CD4-positive, CD25-positive, alpha-beta regulatory T cell (primary cell): Measurements from ENCODE around the gene GBE1. TPM values are rescaled to one million over a fixed set of nuclear protein-coding genes. Genes with fewer than 3 reads are reported as not detected.
A peak's percentile ranks its signal among the peaks of the same experiment; 100 is the strongest.
"Not testable (repeated sequence)": the region's sequence is repeated elsewhere in the genome, so short reads cannot be mapped to it uniquely, and the experiment has no call there.

Experiments
- ATAC-seq, 2 donors: fragments of 150-1000 bp; cut with Tn5 transposase; one replicate each; pipeline ENCODE4 v1.10.0; 2021; ENCODE audit warnings: low read depth in 2 of 2, moderate number of reproducible peaks in 2 of 2, moderate library complexity in 1 of 2
- DNase-seq, 3 donors: peaks; one replicate each; pipeline versions ENCODE4 v3.0.0 to v3.0.0-alpha.2; 2012 to 2022; ENCODE audit warnings: mixed read lengths in 1 of 3
- H3K27ac ChIP-seq: one replicate; pipeline ENCODE4 v1.7.0; 2013; ENCODE audit warnings: mild to moderate bottlenecking, low read length; ENCODE audit not compliant: insufficient read depth, poor library complexity, severe bottlenecking
- H3K27me3 ChIP-seq: one replicate; pipeline ENCODE4 v1.7.0; 2013; ENCODE audit warnings: low read length; ENCODE audit not compliant: control insufficient read depth, insufficient read depth
- H3K36me3 ChIP-seq: one replicate; pipeline ENCODE4 v1.7.0; 2013; ENCODE audit warnings: mild to moderate bottlenecking, low read length, moderate library complexity; ENCODE audit not compliant: control insufficient read depth, insufficient read depth
- H3K4me1 ChIP-seq: 2 replicates; pipeline ENCODE4 v1.7.0; 2013; ENCODE audit warnings: mild to moderate bottlenecking, low read length; ENCODE audit not compliant: insufficient read depth, control insufficient read depth, poor library complexity, severe bottlenecking
- H3K4me3 ChIP-seq: one replicate; pipeline ENCODE4 v1.7.0; 2013; ENCODE audit warnings: low read depth, mild to moderate bottlenecking, low read length, moderate library complexity
- H3K9me3 ChIP-seq, 2 experiments: 1 replicate in 1 of 2; 2 replicates in 1 of 2; pipeline ENCODE4 v1.7.0; 2013; ENCODE audit warnings: low read length in 2 of 2, mild to moderate bottlenecking in 1 of 2, moderate library complexity in 1 of 2; ENCODE audit not compliant: control insufficient read depth in 2 of 2
- H3K27ac Mint-ChIP-seq, 3 donors: one replicate each; pipeline ENCODE4 v1.8.0; 2020 to 2022; ENCODE audit warnings: mild to moderate bottlenecking in 3 of 3, mixed read lengths in 3 of 3, moderate library complexity in 2 of 3
- H3K27me3 Mint-ChIP-seq: one replicate; pipeline ENCODE4 v1.8.0; 2022; ENCODE audit warnings: mild to moderate bottlenecking, mixed read lengths
- H3K36me3 Mint-ChIP-seq: one replicate; pipeline ENCODE4 v1.8.0; 2020; ENCODE audit warnings: mixed read lengths
- H3K4me1 Mint-ChIP-seq, 4 donors: one replicate each; pipeline ENCODE4 v1.8.0; 2020 to 2022; ENCODE audit warnings: mixed read lengths in 4 of 4, mild to moderate bottlenecking in 1 of 4
- H3K4me3 Mint-ChIP-seq, 4 donors: one replicate each; pipeline ENCODE4 v1.8.0; 2020 to 2022; ENCODE audit warnings: mild to moderate bottlenecking in 4 of 4, mixed read lengths in 4 of 4, moderate library complexity in 3 of 4
- H3K9me3 Mint-ChIP-seq, 7 donors: one replicate each; pipeline ENCODE4 v1.8.0; 2020 to 2022; ENCODE audit warnings: mixed read lengths in 7 of 7, mild to moderate bottlenecking in 3 of 7, moderate library complexity in 2 of 7
- polyA plus RNA-seq, 4 donors: library from polyadenylated mRNA; unstranded; fragments of 300-500 nt; fragmentation: Illumina TruSeq; gene quantifications; one replicate each; pipeline ENCODE4 v1.2.3, GENCODE V29; 2021
- total RNA-seq: library from RNA; stranded (reverse); gene quantifications from one replicate; pipeline ENCODE4 v1.2.3, GENCODE V29; 2022

GBE1 gene
- total and polyA plus RNA-seq, 5 donors from 2014 or later: 5.2 to 9.7 (median 8.6) TPM

DNA sequence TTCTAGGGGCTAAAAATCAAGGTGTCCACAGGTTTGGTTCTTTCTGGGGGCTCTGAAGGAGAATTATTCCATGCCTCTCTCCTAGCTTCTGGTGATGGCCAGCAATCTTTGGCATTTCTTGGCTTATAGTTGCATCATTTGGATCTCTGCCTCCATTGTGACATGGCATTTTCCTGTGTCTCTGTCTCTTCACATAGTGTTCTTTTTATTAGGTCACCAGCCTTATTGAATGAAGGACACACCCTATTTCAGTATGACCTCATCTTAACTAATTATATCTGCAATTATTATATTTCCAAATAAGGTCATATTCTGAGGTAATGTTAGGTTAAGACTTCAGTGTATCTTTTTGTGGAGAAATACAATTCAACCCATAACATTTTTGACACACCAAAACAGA lies 3.2 kb upstream of the GBE1 start:
- ATAC-seq (no peak), DNase-seq (no peak)
- Mint-ChIP-seq H3K36me3 (no peaks in the 10 kb centered on the region), H3K4me1 (peaks cover 9 to 21% (median 18%) of the 10 kb centered on the region in 4 donors), H3K27me3 (peaks cover 17% of the 10 kb centered on the region), H3K27ac (no peak overlapping the region), H3K4me3 (peak overlapping the region in 1 of 4 donors; percentile 23), H3K9me3 (no peaks in the 10 kb centered on the region)
- no peaks in the 10 kb centered on the region for H3K36me3 ChIP-seq
- H3K27ac ChIP-seq: no peak overlapping the region
- H3K4me1 ChIP-seq: peaks cover 13% of the 10 kb centered on the region
- H3K9me3 ChIP-seq: no peaks in the 10 kb centered on the region
- no peak overlapping the region for H3K4me3 ChIP-seq
- H3K27me3 ChIP-seq: no peaks in the 10 kb centered on the region

DNA sequence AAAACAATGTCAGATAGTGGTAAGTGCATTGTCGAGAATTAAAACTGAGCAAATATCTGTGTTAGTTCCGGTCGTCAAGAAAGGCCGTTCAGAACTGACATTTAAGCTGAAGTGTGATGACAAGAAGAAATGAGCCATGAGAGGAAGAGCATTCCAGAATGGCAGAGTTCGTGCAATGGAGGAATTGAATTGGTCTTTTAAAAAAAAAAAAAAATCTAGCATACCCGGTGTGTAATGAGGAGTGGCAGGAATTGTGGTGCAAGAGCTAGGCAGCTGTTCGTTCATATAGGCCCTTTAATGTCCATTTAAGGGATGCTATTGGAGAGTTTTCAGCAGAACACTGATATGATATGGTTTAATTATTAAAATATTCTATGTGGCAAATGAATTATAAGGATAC lies 2.6 kb upstream of the GBE1 start:
- H3K27ac Mint-ChIP-seq: peak overlapping the region in 1 of 3 donors; percentile 2
- H3K4me3 Mint-ChIP-seq: no peak overlapping the region
- ATAC-seq: no peak

DNA sequence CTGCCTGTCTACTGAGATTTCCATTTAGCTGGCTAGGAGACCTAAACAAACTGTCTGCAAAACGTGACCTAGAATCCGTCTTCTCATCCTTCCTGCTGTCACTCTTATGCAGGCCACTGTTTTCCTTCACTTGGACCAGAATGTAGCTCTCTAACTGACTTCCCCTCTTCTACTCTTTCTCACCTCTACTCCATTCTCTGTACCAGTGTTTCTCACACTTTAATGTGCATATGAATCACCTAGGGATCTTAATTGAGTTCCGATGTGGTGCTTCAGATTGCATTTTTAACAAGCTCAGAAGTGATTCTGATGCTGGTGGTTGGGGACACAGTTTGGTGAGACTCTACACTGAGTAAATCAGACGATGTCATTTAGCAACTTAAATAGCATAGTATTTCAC lies 1.6 kb upstream of the GBE1 start:
- peaks cover 13% of the 10 kb centered on the region for H3K4me1 ChIP-seq
- H3K27ac ChIP-seq: no peak overlapping the region
- Mint-ChIP-seq H3K9me3 (no peaks in the 10 kb centered on the region), H3K27ac (peak overlapping the region in 1 of 3 donors; percentile 11), H3K36me3 (peaks cover 7% of the 10 kb centered on the region), H3K4me3 (peak overlapping the region; percentile 48 to 96 (median 71)), H3K4me1 (peaks cover 16 to 26% (median 19%) of the 10 kb centered on the region in 4 donors), H3K27me3 (peaks cover 7% of the 10 kb centered on the region)
- ATAC-seq: no peak
- H3K36me3 ChIP-seq: no peaks in the 10 kb centered on the region
- H3K4me3 ChIP-seq: no peak overlapping the region
- DNase-seq: no peak
- no peaks in the 10 kb centered on the region for H3K27me3 ChIP-seq
- H3K9me3 ChIP-seq: no peaks in the 10 kb centered on the region

More for the DNA sequence above, 2.6 kb upstream of the GBE1 start:
- H3K36me3 ChIP-seq: no peaks in the 10 kb centered on the region
- H3K4me1 ChIP-seq: peaks cover 13% of the 10 kb centered on the region
- no peak overlapping the region for H3K27ac ChIP-seq
- H3K4me3 ChIP-seq: no peak overlapping the region
- no peaks in the 10 kb centered on the region for H3K9me3 ChIP-seq
- Mint-ChIP-seq H3K4me1 (peaks cover 16 to 26% (median 18%) of the 10 kb centered on the region in 4 donors), H3K27me3 (peaks cover 11% of the 10 kb centered on the region), H3K9me3 (no peaks in the 10 kb centered on the region), H3K36me3 (peaks cover under 1% of the 10 kb centered on the region)
- H3K27me3 ChIP-seq: no peaks in the 10 kb centered on the region
- DNase-seq: no peak

DNA sequence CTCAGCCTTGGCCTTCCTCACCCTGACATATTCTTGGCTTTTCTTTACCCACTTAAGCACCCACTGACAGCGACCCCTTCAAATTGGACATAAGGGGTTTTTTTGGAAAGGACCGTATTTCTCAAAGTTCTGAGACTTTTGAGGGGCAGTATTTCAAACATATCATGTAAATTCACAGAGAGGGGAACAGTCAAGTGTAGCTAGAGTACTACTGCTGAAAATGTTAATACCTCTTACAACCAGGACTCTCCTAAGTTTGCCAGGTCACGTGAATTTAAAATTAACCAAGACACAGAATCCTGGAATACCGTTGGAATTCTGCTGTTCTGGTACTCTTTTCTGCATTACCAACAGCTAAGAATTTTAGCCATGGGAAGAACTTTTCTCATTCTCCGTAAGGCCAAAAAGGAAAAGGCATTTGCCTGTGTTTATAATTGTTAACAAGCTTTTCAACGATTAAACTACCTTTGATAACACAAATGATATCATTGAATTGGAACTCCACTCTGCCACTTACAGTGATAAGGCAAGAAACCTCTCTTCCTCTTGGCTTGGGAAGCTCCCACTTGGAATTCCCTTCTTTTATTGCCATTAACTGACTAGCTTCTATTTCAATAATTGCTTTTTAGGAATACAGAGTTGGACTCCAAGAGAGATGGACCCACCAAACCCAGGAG lies 597 bp upstream of the GBE1 start:
- Mint-ChIP-seq H3K27me3 (peaks cover 5% of the 10 kb centered on the region), H3K36me3 (peaks cover 16% of the 10 kb centered on the region), H3K4me3 (peak overlapping the region; percentile 91 to 97 (median 95)), H3K9me3 (no peaks in the 10 kb centered on the region), H3K4me1 (peaks cover 18 to 29% (median 22%) of the 10 kb centered on the region in 4 donors), H3K27ac (peak overlapping the region; percentile 89 to 92 (median 90))
- Histone ChIP-seq H3K9me3 (no peaks in the 10 kb centered on the region), H3K27ac (peak overlapping the region; percentile 95), H3K4me3 (peak overlapping the region; percentile 66), H3K27me3 (no peaks in the 10 kb centered on the region), H3K36me3 (no peaks in the 10 kb centered on the region), H3K4me1 (peaks cover 13% of the 10 kb centered on the region)
- DNase-seq (no peak), ATAC-seq (no peak)

DNA sequence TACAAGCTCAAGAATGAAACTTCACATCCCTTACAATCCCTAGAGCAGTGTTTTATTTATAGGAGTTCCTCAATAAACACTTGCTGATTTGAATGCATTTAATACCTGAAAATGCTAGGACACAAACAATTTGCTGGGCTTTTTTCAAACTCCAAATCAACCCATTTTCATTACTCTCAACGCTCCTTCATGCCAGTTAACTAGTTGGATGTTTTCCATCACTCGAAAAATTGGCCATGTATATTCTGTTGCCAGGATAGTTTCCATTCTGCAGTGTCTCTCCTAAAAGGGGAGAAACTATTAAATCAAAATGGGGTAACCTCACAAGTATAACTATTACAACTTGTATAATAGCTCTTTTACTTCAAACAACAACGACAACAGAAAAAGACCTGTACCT lies 1.2 kb downstream of the GBE1 start:
- Mint-ChIP-seq H3K9me3 (peaks cover 0 to 3% (median 0%) of the 10 kb centered on the region in 7 donors), H3K27ac (peak overlapping the region; percentile 92 to 99 (median 99)), H3K36me3 (peaks cover 17% of the 10 kb centered on the region), H3K4me1 (peaks cover 19 to 29% (median 26%) of the 10 kb centered on the region in 4 donors), H3K4me3 (peak overlapping the region; percentile 91 to 97 (median 95)), H3K27me3 (peaks cover 2% of the 10 kb centered on the region)
- Histone ChIP-seq H3K4me1 (peaks cover 13% of the 10 kb centered on the region), H3K9me3 (no peaks in the 10 kb centered on the region), H3K27me3 (no peaks in the 10 kb centered on the region), H3K36me3 (no peaks in the 10 kb centered on the region), H3K4me3 (peak overlapping the region; percentile 88), H3K27ac (peak overlapping the region; percentile 95)
- ATAC-seq (no peak), DNase-seq (no peak)

DNA sequence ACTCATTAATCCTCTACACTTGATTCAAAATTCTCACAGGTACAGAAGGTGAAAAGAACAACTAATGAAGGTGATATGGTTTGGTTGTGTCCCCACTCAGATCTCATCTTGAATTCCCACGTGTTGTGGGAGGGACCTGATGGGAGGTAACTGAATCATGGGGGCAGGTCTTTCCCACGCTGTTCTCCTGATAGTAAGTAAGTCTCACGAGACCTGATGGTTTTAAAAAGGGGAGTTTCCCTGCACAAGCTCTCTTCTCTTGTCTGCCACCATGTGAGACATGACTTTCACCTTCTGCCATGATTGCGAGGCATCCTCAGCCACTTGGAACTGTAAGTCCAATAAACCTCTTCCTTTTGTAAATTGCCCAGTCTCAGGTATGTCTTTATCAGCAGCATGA lies 2.7 kb downstream of the GBE1 start:
- peaks cover 17% of the 10 kb centered on the region for H3K36me3 Mint-ChIP-seq
- not testable (repeated sequence) for H3K9me3 Mint-ChIP-seq, H3K27me3 ChIP-seq, ATAC-seq, H3K4me3 ChIP-seq, H3K27me3 Mint-ChIP-seq, H3K27ac ChIP-seq, H3K27ac Mint-ChIP-seq, DNase-seq, H3K9me3 ChIP-seq, H3K36me3 ChIP-seq
- peak overlapping the region in 1 of 4 donors; percentile 86 for H3K4me3 Mint-ChIP-seq
- peaks cover 19 to 35% (median 28%) of the 10 kb centered on the region in 4 donors for H3K4me1 Mint-ChIP-seq
- H3K4me1 ChIP-seq: peaks cover 13% of the 10 kb centered on the region

DNA sequence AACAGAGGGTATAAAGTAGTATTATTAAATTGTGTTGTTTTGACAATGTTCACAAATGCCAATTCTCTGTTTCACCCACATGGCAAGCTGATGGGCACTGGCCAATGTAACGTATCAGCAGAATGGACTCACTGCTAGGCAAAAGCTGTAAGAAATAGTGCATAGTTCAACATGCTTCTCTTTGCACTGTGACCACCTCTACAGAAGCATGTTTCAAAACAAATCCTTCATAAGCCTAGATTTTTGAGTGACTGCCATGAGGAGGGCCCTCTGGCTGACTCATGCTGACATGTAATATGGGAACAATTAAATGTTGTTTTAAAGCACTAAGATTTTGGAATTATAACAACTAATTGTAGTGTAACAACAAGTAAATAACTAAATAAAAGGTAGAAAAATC lies 3.2 kb downstream of the GBE1 start:
- peaks cover 17% of the 10 kb centered on the region for H3K36me3 Mint-ChIP-seq
- peaks cover 19 to 40% (median 28%) of the 10 kb centered on the region in 4 donors for H3K4me1 Mint-ChIP-seq
- no peak for ATAC-seq
- Histone ChIP-seq H3K27me3 (no peaks in the 10 kb centered on the region), H3K36me3 (no peaks in the 10 kb centered on the region), H3K4me1 (peaks cover 13% of the 10 kb centered on the region), H3K9me3 (no peaks in the 10 kb centered on the region), H3K4me3 (no peak overlapping the region), H3K27ac (no peak overlapping the region)
- peaks cover 0 to 9% (median 2%) of the 10 kb centered on the region in 7 donors for H3K9me3 Mint-ChIP-seq
- no peak overlapping the region for H3K27ac Mint-ChIP-seq
- H3K27me3 Mint-ChIP-seq: no peaks in the 10 kb centered on the region
- no peak for DNase-seq
- peak overlapping the region in 1 of 4 donors; percentile 86 for H3K4me3 Mint-ChIP-seq
